Lower leg skin (tissue), 3 donors: ENCODE results near the gene PTPRN2.

Source experiments
- CTCF ChIP-seq, 3 donors: fragments of 450-650 bp; IDR thresholded peaks; one replicate each; pipeline ENCODE4 v1.5.1; 2016; ENCODE audit warnings: antibody characterized with exemption in 3 of 3, mild to moderate bottlenecking in 3 of 3, moderate library complexity in 2 of 3
- POLR2A ChIP-seq, 2 donors: fragments of 450-650 bp; IDR thresholded peaks; one replicate each; pipeline ENCODE4 v1.6.1; 2016 to 2017; ENCODE audit warnings: antibody characterized with exemption in 2 of 2, mild to moderate bottlenecking in 1 of 2, moderate library complexity in 1 of 2

- TF ChIP-seq CTCF (IDR thresholded peaks at IDR 0.05): no peak
- TF ChIP-seq POLR2A (IDR thresholded peaks at IDR 0.05): no peak
Observed at GRCh38 chr7:158123214-158123613, 464.4 kb downstream of the PTPRN2 start.
